A549 (cell line): ENCODE data around the gene PLXND1. TPM values are rescaled to one million over a fixed set of nuclear protein-coding genes. Genes with fewer than 3 reads are reported as not detected.

Experiments
- ATAC-seq, 2 experiments: fragments of 200-7000 bp in 1 of 2; fragments of >200 bp in 1 of 2; cut with Nextera tagmentation in 1 of 2; cut with Tn5 transposase in 1 of 2; 3 replicates each; pipeline versions ENCODE4 v1.8.0 to v1.9.1; 2018 to 2020; ENCODE audit warnings: mild to moderate bottlenecking in 1 of 2, moderate library complexity in 1 of 2
- CTCF ChIA-PET: fragments of 300-600 bp; sonication (Branson Sonifier 250); formaldehyde crosslinking; extraction: SDS; loops from one replicate; lab custom pipeline; 2021; ENCODE audit warnings: antibody characterized with exemption, inconsistent platforms; lab: Yijun Ruan, JAX
- POLR2A ChIA-PET: fragments of 350-600 bp; formaldehyde crosslinking; extraction: SDS; loops from one replicate; lab custom pipeline; 2021; ENCODE audit warnings: antibody characterized with exemption, inconsistent platforms; lab: Yijun Ruan, JAX
- DNase-seq, 2 experiments: peaks; one replicate each; pipeline versions ENCODE4 v3.0.0 to v3.0.0-alpha.2; 2011 to 2016; ENCODE audit warnings: low read depth in 1 of 2, low spot score in 1 of 2
- FAIRE-seq: peaks from 2 replicates; lab custom pipeline; 2011; peaks lifted over from hg19 to GRCh38; lab: Jason Lieb, UNC
- H3K27ac ChIP-seq, 2 experiments: fragments of >200 bp; sonication (Bioruptor Twin); formaldehyde crosslinking; 3 replicates each; pipeline ENCODE4 v1.5.1; 2016 to 2017
- H3K4me1 ChIP-seq: fragments of >200 bp; sonication (Bioruptor Twin); formaldehyde crosslinking; 3 replicates; pipeline ENCODE4 v1.6.1; 2016
- H3K4me2 ChIP-seq: fragments of >200 bp; sonication (Bioruptor Twin); formaldehyde crosslinking; 3 replicates; pipeline ENCODE4 v1.6.1; 2016
- H3K4me3 ChIP-seq: fragments of >200 bp; sonication (Bioruptor Twin); formaldehyde crosslinking; 3 replicates; pipeline ENCODE4 v1.5.1; 2016
- H3K9me3 ChIP-seq: fragments of >200 bp; sonication (Bioruptor Twin); formaldehyde crosslinking; 3 replicates; pipeline ENCODE4 v1.6.1; 2016
- CBX2 ChIP-seq: fragments of 200-600 bp; sonication (generic); IDR thresholded peaks from 2 replicates; pipeline ENCODE4 v1.6.1; 2016; ENCODE audit warnings: low read depth, mild to moderate bottlenecking, borderline replicate concordance
- CBX8 ChIP-seq: fragments of 200-600 bp; sonication (generic); IDR thresholded peaks from 2 replicates; pipeline ENCODE4 v1.6.1; 2016
- CHD4 ChIP-seq: fragments of 200-600 bp; sonication (generic); IDR thresholded peaks from 2 replicates; pipeline ENCODE4 v1.6.1; 2016; ENCODE audit warnings: antibody characterized with exemption, mild to moderate bottlenecking, borderline replicate concordance
- CTCF ChIP-seq: fragments of >200 bp; sonication (Bioruptor Twin); formaldehyde crosslinking; IDR thresholded peaks from 3 replicates; pipeline ENCODE4 v1.5.1; 2016
- EHF ChIP-seq: fragments of 250-450 bp; sonication (Bioruptor Pico); IDR thresholded peaks from 2 replicates; pipeline ENCODE4 v1.5.0; 2020; ENCODE audit warnings: mild to moderate bottlenecking
- FOSL2 ChIP-seq, 2 experiments: fragments of 450-650 bp in 1 of 2; fragments of >200 bp in 1 of 2; sonication (Bioruptor Twin) in 1 of 2; formaldehyde crosslinking; IDR thresholded peaks; 2 replicates each; pipeline versions ENCODE4 v1.5.0 to v1.6.1; 2016 to 2020; ENCODE audit warnings: mild to moderate bottlenecking in 1 of 2, moderate library complexity in 1 of 2
- FOXS1 ChIP-seq: fragments of 250-450 bp; sonication (Bioruptor Pico); IDR thresholded peaks from 2 replicates; pipeline ENCODE4 v1.5.0; 2020; ENCODE audit warnings: mild to moderate bottlenecking, moderate library complexity
- GATA3 ChIP-seq: IDR thresholded peaks from 2 replicates; pipeline ENCODE4 v1.6.1; 2012; ENCODE audit warnings: borderline replicate concordance
- HES2 ChIP-seq: fragments of >200 bp; sonication (Bioruptor Twin); formaldehyde crosslinking; IDR thresholded peaks from 2 replicates; pipeline ENCODE4 v1.6.1; 2016
- HOXB13 ChIP-seq: fragments of 250-450 bp; sonication (Bioruptor Pico); IDR thresholded peaks from 2 replicates; pipeline ENCODE4 v1.5.0; 2020; ENCODE audit warnings: low read depth, mild to moderate bottlenecking, moderate library complexity
- JUN ChIP-seq, 2 experiments: fragments of >200 bp; sonication (Bioruptor Twin); formaldehyde crosslinking; IDR thresholded peaks; 2 replicates in 1 of 2; 3 replicates in 1 of 2; pipeline ENCODE4 v1.6.1; 2016 to 2017
- KDM1A ChIP-seq: fragments of 200-600 bp; sonication (generic); IDR thresholded peaks from 2 replicates; pipeline ENCODE4 v1.6.1; 2016; ENCODE audit warnings: low read depth, mild to moderate bottlenecking
- MAFK ChIP-seq: fragments of 450-650 bp; IDR thresholded peaks from 2 replicates; pipeline ENCODE4 v1.6.1; 2014; ENCODE audit not compliant: partially characterized antibody
- MAX ChIP-seq: IDR thresholded peaks from 2 replicates; pipeline ENCODE4 v1.6.1; 2012
- MAZ ChIP-seq: fragments of 150-350 bp; IDR thresholded peaks from 2 replicates; pipeline ENCODE4 v1.6.1; 2014; ENCODE audit warnings: antibody characterized with exemption, low read depth, low read length, borderline replicate concordance
- NFE2L2 ChIP-seq: fragments of 150-350 bp; conservative IDR thresholded peaks from 2 replicates; pipeline ENCODE4 v1.6.1; 2014; ENCODE audit warnings: low read length
- NPAS2 ChIP-seq: fragments of 250-450 bp; sonication (Bioruptor Pico); IDR thresholded peaks from 2 replicates; pipeline ENCODE4 v1.8.0; 2022; ENCODE audit warnings: mild to moderate bottlenecking, moderate library complexity, borderline replicate concordance
- PBX3 ChIP-seq: IDR thresholded peaks from 2 replicates; pipeline ENCODE4 v1.6.1; 2012
- PHF8 ChIP-seq: fragments of 200-600 bp; sonication (generic); IDR thresholded peaks from 2 replicates; pipeline ENCODE4 v1.6.1; 2016; ENCODE audit warnings: low read depth, mild to moderate bottlenecking, antibody characterized with exemption, moderate library complexity, borderline replicate concordance
- POLR2A ChIP-seq: IDR thresholded peaks from 2 replicates; pipeline ENCODE4 v1.6.1; 2012; ENCODE audit warnings: mild to moderate bottlenecking, low read length
- POLR2AphosphoS2 ChIP-seq: conservative IDR thresholded peaks from 2 replicates; pipeline ENCODE4 v1.6.1; 2012; ENCODE audit warnings: low read length, improper control_type of control experiment, inconsistent platforms
- REST ChIP-seq: fragments of 200-600 bp; sonication (generic); IDR thresholded peaks from 2 replicates; pipeline ENCODE4 v1.6.1; 2016; ENCODE audit warnings: antibody characterized with exemption, mild to moderate bottlenecking, moderate library complexity
- TFCP2L1 ChIP-seq: fragments of 250-450 bp; sonication (Bioruptor Pico); IDR thresholded peaks from 2 replicates; pipeline ENCODE4 v1.5.0; 2021; ENCODE audit warnings: mild to moderate bottlenecking
- ZC3H11A ChIP-seq: fragments of 450-650 bp; IDR thresholded peaks from 2 replicates; pipeline ENCODE4 v1.6.1; 2014; ENCODE audit warnings: antibody characterized with exemption, mild to moderate bottlenecking
- WGBS: methylation state at CpG from one replicate; pipeline ENCODE4 v1.1.6; 2017; ENCODE audit errors: missing lambda C conversion rate; 5-methylcytosine and 5-hydroxymethylcytosine counted together
- polyA plus RNA-seq, 4 experiments: library from polyadenylated mRNA; depleted of rRNA in 3 of 4; stranded (reverse); fragments of >200 nt; fragmentation: RNase III in 1 of 4; extraction: RNeasy Plus Mini Kit Qiagen cat#74134 plus additional on column Dnase treatment in 1 of 4; gene quantifications; 2 replicates in 3 of 4; 3 replicates in 1 of 4; pipeline ENCODE4 v1.2.3, GENCODE V29; 2011 to 2017

Gene PLXND1
- polyA plus RNA-seq, 2 of the 4 experiments (the other 2 are of a cell fraction): 26.8 to 72.6 TPM

GRCh38 chr3:129595544-129596193 is 10.8 kb downstream of the PLXND1 start:
- ChIA-PET POLR2A (no interaction called here), CTCF (interaction anchor here (0.9 to 1.8 kb wide), 6 partner anchors 10 to 346 kb away, joined by 3 to 7 read pairs (median 4); no protein-coding TSS in a partner anchor)
- FAIRE-seq (no peak), ATAC-seq (no peak), DNase-seq (no peak)
- TF ChIP-seq CHD4 (no peak), NFE2L2 (no peak), HES2 (no peak), JUN (IDR thresholded peaks at IDR 0.05) (no peak), PHF8 (no peak), KDM1A (peak; percentile 83; the same call in 1 of the 2 replicates), CBX2 (no peak)
- H3K4me1 ChIP-seq: peaks cover 61% of the 10 kb centered on the region
- H3K4me2 ChIP-seq: peak overlapping the region; percentile 66; the same call in 2 of the 3 replicates
- H3K4me3 ChIP-seq: no peak overlapping the region
- H3K9me3 ChIP-seq: no peaks in the 10 kb centered on the region
- H3K27ac ChIP-seq: peak overlapping the region; percentile 66 to 81; a peak in 5 of 6 replicates
- 85% methylated on average over 6 of the region's 10 CpGs for WGBS

GRCh38 chr3:129594907-129595390 is 11.5 kb downstream of the PLXND1 start:
- TF ChIP-seq GATA3: no peak
- no peak for TF ChIP-seq CBX8
- no peak for TF ChIP-seq EHF (CRISPR knock-in tag)
- no peak for TF ChIP-seq POLR2A
- no peak for TF ChIP-seq TFCP2L1 (CRISPR knock-in tag)
- ChIA-PET CTCF (interaction anchor here (1.4 kb wide), 1 partner anchor 11 kb away, joined by 4 read pairs; no protein-coding TSS in a partner anchor), POLR2A (no interaction called here)
- no peak for DNase-seq
- Histone ChIP-seq H3K9me3 (no peaks in the 10 kb centered on the region), H3K4me2 (no peak overlapping the region), H3K4me3 (no peak overlapping the region), H3K27ac (peak overlapping the region in 1 of 2 experiments; percentile 81; a peak in 3 of 6 replicates), H3K4me1 (peaks cover 54% of the 10 kb centered on the region)
- ATAC-seq: no peak
- WGBS: 88% methylated on average over 4 of the region's 6 CpGs
- no peak for FAIRE-seq

- CTCF ChIA-PET: interaction anchor here (1.4 kb wide), 1 partner anchor 11 kb away, joined by 4 read pairs; no protein-coding TSS in a partner anchor
- POLR2A ChIA-PET: no interaction called here
- peaks cover 51% of the 10 kb centered on the region for H3K4me1 ChIP-seq
- no peak overlapping the region for H3K4me2 ChIP-seq
- no peak overlapping the region for H3K4me3 ChIP-seq
- WGBS: 80% methylated on average over 10 of the region's 10 CpGs
- FAIRE-seq (no peak), DNase-seq (no peak), ATAC-seq (no peak)
- TF ChIP-seq MAFK: no peak
- no peak for TF ChIP-seq HOXB13 (CRISPR knock-in tag)
- TF ChIP-seq FOSL2 (IDR thresholded peaks at IDR 0.05): no peak
- no peak for TF ChIP-seq FOSL2 (CRISPR knock-in tag; IDR thresholded peaks at IDR 0.05)
- TF ChIP-seq KDM1A: no peak
- TF ChIP-seq CBX8: no peak
- no peak for TF ChIP-seq REST
- no peak for TF ChIP-seq CHD4
- TF ChIP-seq NPAS2 (CRISPR knock-in tag): no peak
- no peak for TF ChIP-seq ZC3H11A
- TF ChIP-seq MAX: no peak
- no peak for TF ChIP-seq FOXS1 (CRISPR knock-in tag)
- TF ChIP-seq NFE2L2: no peak
- TF ChIP-seq PBX3: no peak
- TF ChIP-seq CTCF: no peak
- no peak for TF ChIP-seq POLR2AphosphoS2
- TF ChIP-seq MAZ: no peak
- H3K9me3 ChIP-seq: no peaks in the 10 kb centered on the region
- no peak overlapping the region for H3K27ac ChIP-seq
Measured at GRCh38 chr3:129594409-129594808, 12.1 kb downstream of the PLXND1 start.
